ENCODE results near the gene ARHGAP26.

The ARHGAP26 gene

GRCh38 chr5:143222287-143223231 lies 452.4 kb downstream of the ARHGAP26 start:
- H3K27ac ChIP-seq (ENCODE audit: low read depth, low read length, poor library complexity, severe bottlenecking): peak overlapping the region; percentile 99
- H2AFZ ChIP-seq (ENCODE audit: low read length): 0 out of 2 replicates have a peak overlapping the region, but pooled peaks have one; percentile 5
- peak overlapping the region; percentile 67 for H3K9ac ChIP-seq (ENCODE audit: low read length)
- H3K4me2 ChIP-seq (ENCODE audit: low read length): peak overlapping the region; percentile 64
- H4K20me1 ChIP-seq (ENCODE audit: insufficient read depth, low read length): no peaks in the 10 kb centered on the region
- H3K27me3 ChIP-seq (ENCODE audit: insufficient read depth, low read length): no peaks in the 10 kb centered on the region
- H3K36me3 ChIP-seq (ENCODE audit: insufficient read depth, low read length): no peaks in the 10 kb centered on the region
- no peaks in the 10 kb centered on the region for H3F3A ChIP-seq (ENCODE audit: insufficient read depth, low read length)
- H3K4me3 ChIP-seq (ENCODE audit: low read depth, low read length, poor library complexity, severe bottlenecking): peak overlapping the region; percentile 42
- H3K9me3 ChIP-seq (ENCODE audit: low read length): no peaks in the 10 kb centered on the region
- TF ChIP-seq CTCF (IDR thresholded peaks at IDR 0.05; ENCODE audit: low read length) (no peak), EZH2 (IDR thresholded peaks at IDR 0.05; ENCODE audit: borderline replicate concordance, low read length) (no peak)
- no peaks in the 10 kb centered on the region for H3K79me2 ChIP-seq (ENCODE audit: insufficient read depth, low read length)
- H3K9me2 ChIP-seq (ENCODE audit: low read depth, low read length): no peaks in the 10 kb centered on the region
- peaks cover 80% of the 10 kb centered on the region for H3K4me1 ChIP-seq (ENCODE audit: insufficient read depth, low read length, severe bottlenecking)

DNA sequence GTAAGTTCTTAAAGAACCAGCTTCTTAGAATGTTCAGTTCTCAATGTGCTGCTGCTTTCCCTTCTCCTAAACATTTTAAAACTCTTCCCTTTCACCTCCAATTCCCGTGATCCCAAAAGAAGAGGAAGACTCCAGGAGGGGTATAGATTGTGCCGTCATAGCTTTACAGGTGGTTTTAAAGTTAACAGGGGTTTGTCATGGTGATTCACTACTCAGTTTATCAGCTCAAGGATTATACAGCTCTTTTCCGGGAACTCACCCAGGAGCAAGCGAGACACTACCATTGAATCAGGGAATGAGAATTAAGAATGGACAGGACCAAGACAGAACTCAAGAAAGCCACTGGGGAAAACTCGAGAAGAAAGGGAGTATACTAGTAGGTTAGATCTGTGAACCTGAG lies 454.5 kb downstream of the ARHGAP26 start:
- TF ChIP-seq EZH2 (IDR thresholded peaks at IDR 0.05; ENCODE audit: borderline replicate concordance, low read length) (no peak), CTCF (IDR thresholded peaks at IDR 0.05; ENCODE audit: low read length) (no peak)
- Histone ChIP-seq H3K4me3 (ENCODE audit: low read depth, low read length, poor library complexity, severe bottlenecking) (no peak overlapping the region), H3K27ac (ENCODE audit: low read depth, low read length, poor library complexity, severe bottlenecking) (peak overlapping the region; percentile 99), H3K9me2 (ENCODE audit: low read depth, low read length) (no peaks in the 10 kb centered on the region), H3K9ac (ENCODE audit: low read length) (no peak overlapping the region), H3K36me3 (ENCODE audit: insufficient read depth, low read length) (no peaks in the 10 kb centered on the region), H3K4me1 (ENCODE audit: insufficient read depth, low read length, severe bottlenecking) (peaks cover 80% of the 10 kb centered on the region), H3F3A (ENCODE audit: insufficient read depth, low read length) (0 out of 2 replicates have a peak, but pooled peaks cover 5% of the 10 kb centered on the region), H3K4me2 (ENCODE audit: low read length) (no peak overlapping the region), H3K27me3 (ENCODE audit: insufficient read depth, low read length) (no peaks in the 10 kb centered on the region), H2AFZ (ENCODE audit: low read length) (no peak overlapping the region), H3K79me2 (ENCODE audit: insufficient read depth, low read length) (no peaks in the 10 kb centered on the region), H3K9me3 (ENCODE audit: low read length) (no peaks in the 10 kb centered on the region), H4K20me1 (ENCODE audit: insufficient read depth, low read length) (no peaks in the 10 kb centered on the region)

DNA sequence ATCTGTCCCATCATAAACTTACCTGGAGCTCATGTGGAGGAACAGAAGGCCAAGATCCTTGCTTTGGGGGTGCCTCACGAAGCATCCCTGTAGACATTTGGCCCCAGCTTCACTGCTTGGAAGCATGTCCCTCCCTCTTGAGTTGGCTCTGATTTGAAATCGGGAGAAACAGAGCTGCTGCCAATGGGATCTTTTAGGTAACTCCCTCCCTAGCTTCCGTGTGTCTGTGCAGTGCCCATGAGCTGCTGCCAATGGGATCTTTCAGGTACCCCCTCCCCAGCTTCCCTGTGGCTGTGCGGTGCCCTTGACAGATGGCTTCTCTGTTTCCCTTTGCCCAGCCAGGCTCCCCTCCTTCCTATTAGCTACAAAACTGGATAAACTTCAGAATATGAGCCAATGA lies 455.3 kb downstream of the ARHGAP26 start:
- H3F3A ChIP-seq (ENCODE audit: insufficient read depth, low read length): 0 out of 2 replicates have a peak, but pooled peaks cover 7% of the 10 kb centered on the region
- H3K4me1 ChIP-seq (ENCODE audit: insufficient read depth, low read length, severe bottlenecking): peaks cover 81% of the 10 kb centered on the region
- H4K20me1 ChIP-seq (ENCODE audit: insufficient read depth, low read length): no peaks in the 10 kb centered on the region
- no peak overlapping the region for H3K27ac ChIP-seq (ENCODE audit: low read depth, low read length, poor library complexity, severe bottlenecking)
- TF ChIP-seq CTCF (IDR thresholded peaks at IDR 0.05; ENCODE audit: low read length): no peak
- TF ChIP-seq EZH2 (IDR thresholded peaks at IDR 0.05; ENCODE audit: borderline replicate concordance, low read length): no peak
- H3K27me3 ChIP-seq (ENCODE audit: insufficient read depth, low read length): no peaks in the 10 kb centered on the region
- H2AFZ ChIP-seq (ENCODE audit: low read length): no peak overlapping the region
- H3K4me2 ChIP-seq (ENCODE audit: low read length): no peak overlapping the region
- no peak overlapping the region for H3K9ac ChIP-seq (ENCODE audit: low read length)
- no peaks in the 10 kb centered on the region for H3K79me2 ChIP-seq (ENCODE audit: insufficient read depth, low read length)
- no peak overlapping the region for H3K4me3 ChIP-seq (ENCODE audit: low read depth, low read length, poor library complexity, severe bottlenecking)
- H3K36me3 ChIP-seq (ENCODE audit: insufficient read depth, low read length): no peaks in the 10 kb centered on the region
- H3K9me3 ChIP-seq (ENCODE audit: low read length): no peaks in the 10 kb centered on the region
- H3K9me2 ChIP-seq (ENCODE audit: low read depth, low read length): no peaks in the 10 kb centered on the region
